HG02610 (cell line): ENCODE data around the gene NME1.
"Not testable (repeated sequence)": the region's sequence is repeated elsewhere in the genome, so short reads cannot be mapped to it uniquely, and the experiment has no call there.

ENCODE experiments used
- ATAC-seq: cut with Tn5 transposase; IDR thresholded peaks from one replicate; pipeline ENCODE4 v1.9.1; 2021; ENCODE audit warnings: mild to moderate bottlenecking, moderate library complexity; ENCODE audit not compliant: unreplicated experiment

NME1 gene

GRCh38 chr17:51153210-51154072, at the start of gene NME1:
NME1 (plus strand) TSS chr17:51153559; CDS start chr17:51155655, 2,096 bp downstream.
- ATAC-seq: peak; percentile 93

GRCh38 chr17:51107778-51108177, 45.6 kb upstream of the NME1 start:
- no peak for ATAC-seq

GRCh38 chr17:51112303-51113222, 40.8 kb upstream of the NME1 start:
- not testable (repeated sequence) for ATAC-seq

GRCh38 chr17:51115179-51115578, 38.2 kb upstream of the NME1 start:
- ATAC-seq: no peak

- no peak for ATAC-seq
Observed at GRCh38 chr17:51118330-51119195, 34.8 kb upstream of the NME1 start.

GRCh38 chr17:51119415-51120356, 33.7 kb upstream of the NME1 start:
- peak; percentile 19 for ATAC-seq

GRCh38 chr17:51120357-51120738, 33.0 kb upstream of the NME1 start:
- ATAC-seq: peak; percentile 21

GRCh38 chr17:51120739-51121619, 32.4 kb upstream of the NME1 start, which contains the start of gene SPAG9:
SPAG9 (minus strand) TSS chr17:51120868; CDS start chr17:51120656, 212 bp downstream.
- ATAC-seq: peak; percentile 67

- peak; percentile 44 for ATAC-seq
Observed at GRCh38 chr17:51121620-51122472, 31.5 kb upstream of the NME1 start.

- not testable (repeated sequence) for ATAC-seq
Observed at GRCh38 chr17:51122473-51123115, 30.8 kb upstream of the NME1 start.

- no peak for ATAC-seq
Observed at GRCh38 chr17:51124640-51125503, 28.5 kb upstream of the NME1 start.

GRCh38 chr17:51128076-51128475, 25.3 kb upstream of the NME1 start:
- ATAC-seq: no peak

GRCh38 chr17:51132964-51133319, 20.4 kb upstream of the NME1 start:
- peak; percentile 64 for ATAC-seq

- ATAC-seq: peak; percentile 25
Observed at GRCh38 chr17:51133365-51133764, 20.0 kb upstream of the NME1 start.

GRCh38 chr17:51135956-51136355, 17.4 kb upstream of the NME1 start:
- no peak for ATAC-seq

- ATAC-seq: no peak
Observed at GRCh38 chr17:51142597-51142996, 10.8 kb upstream of the NME1 start.
